ENCODE results near the gene KANSL3.

DNA sequence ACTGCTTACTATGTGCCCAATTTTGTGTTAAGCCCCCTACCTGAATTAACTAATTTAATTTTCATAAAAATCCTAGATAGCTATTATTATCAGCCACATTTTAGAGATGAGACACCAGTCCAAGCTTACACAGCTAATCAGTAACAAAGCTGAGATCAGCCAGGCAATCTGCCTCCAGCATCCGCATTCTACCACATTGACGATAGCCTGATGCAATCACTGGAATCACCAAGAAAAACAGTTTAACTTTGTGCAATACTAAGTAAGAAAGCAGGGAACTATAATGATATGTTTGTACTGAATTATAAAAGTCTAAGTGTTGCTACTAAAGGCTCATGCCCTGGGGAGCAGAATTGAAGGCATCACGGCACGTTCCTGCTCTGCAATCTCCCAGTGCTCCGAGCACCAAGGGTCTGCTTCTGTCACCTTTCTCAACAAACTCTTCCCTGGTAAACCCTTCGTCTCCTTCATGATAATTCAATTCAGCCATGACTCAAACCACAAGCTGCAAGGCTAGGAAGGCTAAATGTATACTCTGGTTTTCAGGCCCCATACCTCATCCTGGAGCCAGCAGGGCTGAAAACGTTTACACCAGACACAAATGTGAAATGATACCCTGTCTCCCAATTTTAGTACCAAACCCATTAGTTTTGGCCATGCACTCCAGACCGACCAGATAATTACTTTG lies 19.4 kb downstream of the KANSL3 start:
- TF ChIP-seq ARNT (IDR thresholded peaks at IDR 0.05) (no peak), FOXK2 (IDR thresholded peaks at IDR 0.05) (no peak), FOXA1 (IDR thresholded peaks at IDR 0.05) (no peak), BHLHE40 (IDR thresholded peaks at IDR 0.05; ENCODE audit: borderline replicate concordance) (no peak), SP1 (IDR thresholded peaks at IDR 0.05) (no peak), ELF4 (IDR thresholded peaks at IDR 0.05) (no peak), SUZ12 (IDR thresholded peaks at IDR 0.05) (no peak), HDGF (IDR thresholded peaks at IDR 0.05; ENCODE audit: borderline replicate concordance) (no peak), LEF1 (IDR thresholded peaks at IDR 0.05; ENCODE audit: borderline replicate concordance) (no peak)

All from HEK293T (cell line).